Neutrophil (primary cell): ENCODE measurements around the gene SMCO3.

Source experiments
- H3K27ac ChIP-seq: fragments of 200-600 bp; sonication (generic); 2 replicates; pipeline ENCODE4 v1.5.1; 2016; ENCODE audit warnings: mild to moderate bottlenecking, moderate library complexity
- H3K27me3 ChIP-seq: fragments of 200-600 bp; sonication (generic); 2 replicates; pipeline ENCODE4 v1.6.0; 2016; ENCODE audit warnings: mild to moderate bottlenecking
- H3K36me3 ChIP-seq: fragments of 200-600 bp; sonication (generic); 2 replicates; pipeline ENCODE4 v1.5.1; 2017
- H3K4me1 ChIP-seq, 2 experiments: fragments of 200-600 bp in 1 of 2; sonication (generic) in 1 of 2; 1 replicate in 1 of 2; 2 replicates in 1 of 2; pipeline versions ENCODE4 v1.5.1 to v1.6.1; 2013 to 2016; ENCODE audit warnings: low read depth in 1 of 2, low read length in 1 of 2, mild to moderate bottlenecking in 1 of 2, moderate library complexity in 1 of 2; ENCODE audit not compliant: control insufficient read depth in 1 of 2, insufficient read depth in 1 of 2
- H3K4me3 ChIP-seq, 2 experiments: fragments of 200-600 bp in 1 of 2; sonication (generic) in 1 of 2; 1 replicate in 1 of 2; 2 replicates in 1 of 2; pipeline ENCODE4 v1.5.1; 2013 to 2016; ENCODE audit warnings: low read depth in 1 of 2, low read length in 1 of 2, mild to moderate bottlenecking in 1 of 2, moderate library complexity in 1 of 2
- H3K9me3 ChIP-seq: fragments of 200-600 bp; sonication (generic); 2 replicates; pipeline ENCODE4 v1.5.1; 2016
- CTCF ChIP-seq: fragments of 200-600 bp; sonication (generic); IDR thresholded peaks from 2 replicates; pipeline ENCODE4 v1.5.1; 2016; ENCODE audit warnings: antibody characterized with exemption

The SMCO3 gene

GRCh38 chr12:14774906-14775635 is 38.9 kb downstream of the SMCO3 start:
- H3K4me1 ChIP-seq = peaks cover 40 to 44% of the 10 kb centered on the region in 2 experiments
- peaks cover 52% of the 10 kb centered on the region for H3K27me3 ChIP-seq
- no peaks in the 10 kb centered on the region for H3K36me3 ChIP-seq
- H3K27ac ChIP-seq = peak overlapping the region; percentile 79
- peak overlapping the region; percentile 69 to 83 for H3K4me3 ChIP-seq
- H3K9me3 ChIP-seq = no peaks in the 10 kb centered on the region
- TF ChIP-seq CTCF = no peak

- H3K27me3 ChIP-seq = peaks cover 44% of the 10 kb centered on the region
- H3K36me3 ChIP-seq = no peaks in the 10 kb centered on the region
- H3K4me1 ChIP-seq = peaks cover 45 to 51% of the 10 kb centered on the region in 2 experiments
- peak overlapping the region; percentile 69 to 83 for H3K4me3 ChIP-seq
- peak overlapping the region; percentile 79 for H3K27ac ChIP-seq
- TF ChIP-seq CTCF = peak; percentile 1
- H3K9me3 ChIP-seq = no peaks in the 10 kb centered on the region
Measured at GRCh38 chr12:14774074-14774905, 39.7 kb downstream of the SMCO3 start.

GRCh38 chr12:14773685-14774073 is 40.3 kb downstream of the SMCO3 start:
- peak overlapping the region; percentile 79 for H3K27ac ChIP-seq
- no peaks in the 10 kb centered on the region for H3K36me3 ChIP-seq
- H3K4me1 ChIP-seq = peaks cover 51 to 57% of the 10 kb centered on the region in 2 experiments
- H3K27me3 ChIP-seq = peaks cover 45% of the 10 kb centered on the region
- no peak for TF ChIP-seq CTCF
- H3K4me3 ChIP-seq = peak overlapping the region; percentile 69 to 83
- no peaks in the 10 kb centered on the region for H3K9me3 ChIP-seq

GRCh38 chr12:14772946-14773345 is 41.0 kb downstream of the SMCO3 start:
- TF ChIP-seq CTCF = no peak
- no peak overlapping the region for H3K4me3 ChIP-seq

GRCh38 chr12:14771651-14772137 is 42.3 kb downstream of the SMCO3 start:
- peak overlapping the region; percentile 96 for H3K27ac ChIP-seq
- H3K9me3 ChIP-seq = no peaks in the 10 kb centered on the region
- TF ChIP-seq CTCF = no peak
- H3K4me1 ChIP-seq = peaks cover 68 to 74% of the 10 kb centered on the region in 2 experiments
- peak overlapping the region; percentile 89 to 98 for H3K4me3 ChIP-seq
- no peaks in the 10 kb centered on the region for H3K36me3 ChIP-seq
- H3K27me3 ChIP-seq = peaks cover 37% of the 10 kb centered on the region

More at GRCh38 chr12:14772946-14773345, 41.0 kb downstream of the SMCO3 start:
- peak overlapping the region; percentile 79 for H3K27ac ChIP-seq
- no peaks in the 10 kb centered on the region for H3K9me3 ChIP-seq
- peaks cover 44% of the 10 kb centered on the region for H3K27me3 ChIP-seq
- H3K36me3 ChIP-seq = no peaks in the 10 kb centered on the region
- peaks cover 58 to 65% of the 10 kb centered on the region in 2 experiments for H3K4me1 ChIP-seq
